ENCODE results near the gene PAM16.
"Not testable (repeated sequence)": the region's sequence is repeated elsewhere in the genome, so short reads cannot be mapped to it uniquely, and the experiment has no call there.

PAM16 gene

GRCh38 chr16:4350787-4351659, at the start of gene PAM16:
PAM16 (minus strand) TSS chr16:4351321; CDS start chr16:4351234, 87 bp downstream.
- peak within 1 kb of the TSS; percentile 99 for H3K4me3 ChIP-seq (ENCODE audit: low read depth, low read length)

GRCh38 chr16:4399001-4399730, 48.0 kb upstream of the PAM16 start:
- no peak overlapping the region for H3K4me3 ChIP-seq (ENCODE audit: low read depth, low read length)

- H3K4me3 ChIP-seq (ENCODE audit: low read depth, low read length) = no peak overlapping the region
These were observed 44.1 kb upstream of the PAM16 start for GRCh38 chr16:4395055-4395726.

GRCh38 chr16:4393850-4394249, 42.7 kb upstream of the PAM16 start:
- H3K4me3 ChIP-seq (ENCODE audit: low read depth, low read length) = not testable (repeated sequence)

- H3K4me3 ChIP-seq (ENCODE audit: low read depth, low read length) = no peak overlapping the region
These were observed 42.1 kb upstream of the PAM16 start for GRCh38 chr16:4393240-4393600.

GRCh38 chr16:4392382-4393239, 41.5 kb upstream of the PAM16 start:
- no peak overlapping the region for H3K4me3 ChIP-seq (ENCODE audit: low read depth, low read length)

- no peak overlapping the region for H3K4me3 ChIP-seq (ENCODE audit: low read depth, low read length)
These were observed 40.7 kb upstream of the PAM16 start for GRCh38 chr16:4391631-4392381.

GRCh38 chr16:4390266-4391260, 39.4 kb upstream of the PAM16 start:
- no peak overlapping the region for H3K4me3 ChIP-seq (ENCODE audit: low read depth, low read length)

GRCh38 chr16:4389051-4389955, 38.2 kb upstream of the PAM16 start:
- no peak overlapping the region for H3K4me3 ChIP-seq (ENCODE audit: low read depth, low read length)

GRCh38 chr16:4388271-4389021, 37.3 kb upstream of the PAM16 start:
- no peak overlapping the region for H3K4me3 ChIP-seq (ENCODE audit: low read depth, low read length)

GRCh38 chr16:4387781-4388180, 36.7 kb upstream of the PAM16 start:
- H3K4me3 ChIP-seq (ENCODE audit: low read depth, low read length) = no peak overlapping the region

- no peak overlapping the region for H3K4me3 ChIP-seq (ENCODE audit: low read depth, low read length)
These were observed 35.9 kb upstream of the PAM16 start for GRCh38 chr16:4386951-4387565.

- H3K4me3 ChIP-seq (ENCODE audit: low read depth, low read length) = no peak overlapping the region
These were observed 35.3 kb upstream of the PAM16 start for GRCh38 chr16:4386451-4386805.

GRCh38 chr16:4385789-4386450, 34.8 kb upstream of the PAM16 start:
- no peak overlapping the region for H3K4me3 ChIP-seq (ENCODE audit: low read depth, low read length)

- no peak overlapping the region for H3K4me3 ChIP-seq (ENCODE audit: low read depth, low read length)
These were observed 34.1 kb upstream of the PAM16 start for GRCh38 chr16:4385066-4385788.

Measured in iPS-11a (cell line).